Effector CD8-positive, alpha-beta T cell (primary cell): ENCODE data around the gene PCCB.
"Not testable (repeated sequence)": the region's sequence is repeated elsewhere in the genome, so short reads cannot be mapped to it uniquely, and the experiment has no call there.

ENCODE experiments used
- DNase-seq: peaks from one replicate; lab custom pipeline; 2025; lab: John Stamatoyannopoulos, UW

Gene PCCB

GRCh38 chr3:136327671-136328070, 77.5 kb downstream of the PCCB start:
- DNase-seq = no peak

- no peak for DNase-seq
These were observed 79.5 kb downstream of the PCCB start for GRCh38 chr3:136329593-136329992.

GRCh38 chr3:136330900-136331299, 80.8 kb downstream of the PCCB start:
- DNase-seq = no peak

DNA sequence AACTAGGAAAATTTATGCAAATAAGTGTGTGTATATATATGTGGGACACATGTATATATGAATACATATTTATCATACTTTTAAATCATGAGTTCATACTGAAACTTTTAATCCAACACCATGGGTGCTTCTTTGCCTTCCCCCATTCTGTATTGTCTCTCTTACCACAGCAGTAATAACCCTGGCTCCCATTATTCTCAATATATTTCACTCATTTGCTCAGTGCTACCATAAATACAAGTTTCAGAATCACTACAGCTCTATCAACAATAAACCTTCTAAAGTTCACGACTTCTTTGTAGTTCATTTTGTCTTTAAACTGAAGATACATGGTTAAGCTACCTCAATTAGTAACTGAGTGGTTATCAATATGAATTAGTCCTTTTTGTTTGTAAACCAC, 82.2 kb downstream of the PCCB start:
- DNase-seq = no peak

- no peak for DNase-seq
These were observed 82.6 kb downstream of the PCCB start for GRCh38 chr3:136332776-136333175.

GRCh38 chr3:136334209-136334608, 84.1 kb downstream of the PCCB start:
- DNase-seq = no peak

DNA sequence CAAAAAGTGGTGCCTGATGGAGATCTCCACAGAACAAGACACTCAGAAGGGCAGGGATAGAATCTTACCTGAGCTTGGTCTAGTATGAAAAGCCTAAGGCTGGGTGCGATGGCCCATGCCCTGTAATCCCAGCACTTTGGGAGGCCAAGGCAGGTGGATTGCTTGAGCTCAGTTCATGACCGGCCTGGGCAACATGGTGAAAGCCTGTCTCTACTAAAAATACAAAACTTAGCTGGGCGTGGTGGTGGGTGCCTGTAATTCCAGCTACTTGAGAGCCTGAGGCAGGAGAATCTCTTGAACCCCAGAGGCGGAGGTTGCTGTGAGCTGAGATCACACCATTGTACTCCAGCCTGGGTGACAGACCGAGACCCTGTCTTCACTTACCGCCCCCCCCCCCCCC, 84.6 kb downstream of the PCCB start:
- not testable (repeated sequence) for DNase-seq

GRCh38 chr3:136336329-136337100, 86.4 kb downstream of the PCCB start:
- no peak for DNase-seq

GRCh38 chr3:136343446-136343845, 93.3 kb downstream of the PCCB start:
- no peak for DNase-seq

DNA sequence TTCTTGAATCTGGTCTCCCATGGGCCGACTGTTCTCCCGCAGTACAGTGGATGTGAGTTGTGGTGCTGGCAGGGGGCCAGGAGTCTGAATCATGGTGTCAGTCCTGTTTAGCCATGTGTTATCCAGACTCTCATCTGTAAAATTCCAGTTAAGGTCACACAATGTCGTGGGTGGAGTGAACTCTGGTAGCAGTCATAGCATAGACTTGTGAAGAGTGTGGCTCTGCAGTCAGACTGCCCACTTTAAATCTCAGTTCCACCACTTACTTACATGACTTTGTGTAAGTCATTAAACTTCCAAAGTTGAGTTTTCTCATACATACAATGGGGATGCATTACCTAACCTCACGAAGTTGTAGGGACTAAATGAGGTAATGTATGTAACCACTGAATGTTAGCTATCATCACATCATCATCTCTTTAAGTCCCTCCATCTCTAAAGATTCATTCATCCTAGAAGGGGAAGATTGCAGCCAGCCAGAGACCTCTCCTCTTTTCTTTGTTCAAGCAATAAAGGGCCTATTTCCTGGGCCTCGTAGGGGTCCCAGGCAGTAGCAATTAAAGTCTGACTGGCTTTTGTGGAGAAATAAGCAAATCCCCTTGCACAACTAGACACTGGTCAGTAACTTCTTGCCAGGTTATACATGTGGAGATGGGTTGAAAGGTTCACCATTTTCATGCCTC, 93.9 kb downstream of the PCCB start:
- DNase-seq = no peak

DNA sequence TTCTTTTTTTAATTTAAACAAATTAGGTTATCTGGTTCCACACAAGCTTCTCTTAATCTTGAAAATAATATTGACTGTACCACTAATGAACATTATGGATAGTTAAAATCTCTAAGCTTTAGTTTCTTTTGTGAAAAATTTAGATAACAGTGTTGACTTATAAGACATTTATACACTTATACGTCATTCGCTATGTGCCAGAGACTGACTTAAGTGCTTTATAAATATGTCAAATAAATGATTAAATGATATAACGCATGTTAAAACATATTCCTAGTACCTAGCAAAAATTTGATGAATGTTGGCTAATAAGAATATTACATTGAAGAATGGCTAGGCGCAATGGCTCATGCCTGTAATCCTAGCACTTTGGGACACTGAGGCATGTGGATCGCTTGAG, 96.3 kb downstream of the PCCB start:
- no peak for DNase-seq

- no peak for DNase-seq
These were observed 100.0 kb downstream of the PCCB start for GRCh38 chr3:136350132-136350531.

DNA sequence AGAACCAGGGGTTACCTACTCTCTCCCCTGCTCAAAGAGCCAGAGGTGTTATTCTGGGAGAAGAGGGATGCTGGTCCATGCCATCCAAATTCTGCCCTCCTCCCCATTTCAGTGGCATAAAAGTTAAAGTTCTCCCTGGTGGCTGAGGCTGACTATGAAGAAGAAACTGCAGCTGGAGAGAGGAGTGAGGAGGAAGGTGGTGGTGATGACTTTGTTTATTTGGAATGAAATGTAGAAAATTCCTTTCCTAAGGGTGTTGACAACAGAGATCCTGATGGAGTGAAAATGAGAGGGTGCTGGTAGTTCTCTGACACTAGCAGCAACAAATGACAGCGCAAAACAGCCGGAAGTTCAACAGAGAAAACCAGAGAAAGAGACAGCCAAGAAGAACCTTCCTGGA, 100.4 kb downstream of the PCCB start:
- no peak for DNase-seq

- DNase-seq = no peak
These were observed 101.2 kb downstream of the PCCB start for GRCh38 chr3:136351351-136351750.

DNA sequence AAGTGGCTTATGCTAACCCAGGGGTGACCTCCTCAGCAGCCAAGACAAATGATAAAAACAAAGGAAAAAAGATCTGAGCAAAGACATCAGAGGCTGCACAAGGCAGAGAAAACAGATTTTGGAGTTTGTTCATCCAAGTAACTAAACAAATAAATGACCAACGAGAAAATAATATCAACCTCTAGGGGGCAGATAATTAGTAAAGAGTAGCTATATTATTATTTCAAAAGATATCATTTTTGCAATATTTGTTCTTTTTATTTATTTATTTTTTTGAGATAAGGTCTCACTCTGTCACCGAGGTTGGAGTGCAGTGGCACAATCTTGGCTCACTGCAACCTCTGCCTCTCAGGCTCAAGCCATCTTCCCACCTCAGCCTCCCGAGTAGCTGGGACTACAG, 101.8 kb downstream of the PCCB start:
- no peak for DNase-seq

GRCh38 chr3:136353461-136353860, 103.3 kb downstream of the PCCB start:
- DNase-seq = no peak

DNA sequence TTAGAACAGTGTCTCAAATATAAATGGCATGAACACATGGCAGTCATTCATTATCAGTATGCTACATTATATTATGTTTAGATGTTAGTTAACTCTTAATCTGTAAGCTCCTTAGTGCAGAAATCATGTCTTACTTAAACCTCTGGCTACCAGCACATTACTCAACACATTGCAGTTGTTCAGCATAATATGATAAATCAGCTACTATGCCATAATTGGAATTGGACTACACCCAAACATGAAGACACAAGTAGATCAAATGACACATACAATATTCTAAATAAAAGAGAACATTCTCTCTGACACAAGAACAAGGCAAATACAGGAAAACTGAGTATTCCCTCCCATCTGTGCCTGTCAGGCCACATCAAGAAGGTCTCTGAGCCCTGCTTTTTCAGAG, 116.1 kb downstream of the PCCB start:
- DNase-seq = no peak

DNA sequence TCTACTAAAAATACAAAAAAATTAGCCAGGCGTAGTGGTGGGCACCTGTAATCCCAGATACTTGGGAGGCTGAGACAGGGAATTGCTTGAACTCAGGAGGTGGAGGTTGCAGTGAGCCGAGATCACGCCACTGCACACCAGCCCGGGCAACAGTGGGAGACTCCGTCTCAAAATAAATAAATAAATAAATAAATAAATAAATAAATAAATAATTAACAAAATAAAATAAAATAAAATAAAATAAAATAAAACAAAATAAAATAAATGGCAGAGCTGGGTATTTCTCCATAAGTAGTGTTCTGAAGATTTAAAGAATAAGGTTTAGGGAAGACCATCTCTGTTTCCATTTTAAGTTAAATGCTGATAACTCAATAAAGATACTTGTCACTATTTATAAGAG, 125.7 kb downstream of the PCCB start:
- DNase-seq = not testable (repeated sequence)

DNA sequence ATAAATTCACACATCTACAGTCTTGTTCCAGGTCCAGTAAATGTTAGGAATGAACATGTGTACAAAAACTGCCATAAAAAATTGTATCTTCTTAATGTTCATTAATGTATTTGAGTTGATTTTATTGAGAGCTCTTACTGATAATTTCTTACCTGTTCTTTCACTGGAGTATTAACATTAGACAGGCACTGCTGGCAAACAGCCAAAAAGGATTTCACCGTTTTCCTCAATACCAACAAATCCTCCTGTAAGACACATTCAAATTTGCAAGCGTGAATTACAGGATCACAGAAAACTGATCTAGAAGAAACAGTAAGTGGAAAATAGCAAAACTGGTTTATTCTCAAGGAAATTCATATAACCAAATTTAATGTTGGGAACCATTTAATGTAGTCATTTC, 127.4 kb downstream of the PCCB start:
- no peak for DNase-seq

- DNase-seq = no peak
These were observed 127.9 kb downstream of the PCCB start for GRCh38 chr3:136378011-136378410.
